HepG2 (cell line): ENCODE data around the gene DGKB. TPM values are rescaled to one million over a fixed set of nuclear protein-coding genes. Genes with fewer than 3 reads are reported as not detected.

ENCODE experiments used
- ATAC-seq: fragments of 200-7000 bp; cut with Tn5 transposase; 3 replicates; pipeline ENCODE4 v1.9.1; 2020; ENCODE audit warnings: mild to moderate bottlenecking, moderate library complexity
- BruUV-seq: library from RNA; stranded (reverse); fragments of 400-500 nt; replicated peaks from 2 replicates; lab custom pipeline; 2021; lab: Mats Ljungman, UMichigan
- CTCF ChIA-PET: fragments of 300-600 bp; formaldehyde crosslinking; extraction: SDS; loops from one replicate; lab custom pipeline; 2021; ENCODE audit warnings: low total read pairs, inconsistent platforms, low intra/inter-chr PET ratio; lab: Yijun Ruan, JAX
- POLR2A ChIA-PET: fragments of 350-600 bp; sonication (Branson Sonifier 250); formaldehyde crosslinking; loops from one replicate; lab custom pipeline; 2020; ENCODE audit warnings: antibody characterized with exemption, inconsistent platforms; lab: Yijun Ruan, JAX
- DNase-seq: peaks from one replicate; pipeline ENCODE4 v3.0.0-alpha.2; 2015; ENCODE audit warnings: low spot score
- FAIRE-seq: peaks from 3 replicates; lab custom pipeline; 2011; peaks lifted over from hg19 to GRCh38; lab: Jason Lieb, UNC
- H2AFZ ChIP-seq: one replicate; pipeline ENCODE4 v1.6.1; 2011; ENCODE audit warnings: low read length, inconsistent platforms
- H3K27ac ChIP-seq: fragments of 300-600 bp; 3 replicates; pipeline ENCODE4 v1.8.0; 2011; ENCODE audit warnings: mixed run types, mild to moderate bottlenecking, mixed read lengths, low read length, inconsistent platforms; ENCODE audit not compliant: insufficient read depth; ENCODE audit errors: extremely low read length
- H3K27me3 ChIP-seq, 2 experiments: fragments of 200-600 bp in 1 of 2; 2 replicates in 1 of 2; 3 replicates in 1 of 2; pipeline versions ENCODE4 v1.6.0 to v1.8.0; 2011; ENCODE audit warnings: low read length in 2 of 2, mild to moderate bottlenecking in 2 of 2, moderate library complexity in 2 of 2, inconsistent platforms in 1 of 2; ENCODE audit not compliant: insufficient read depth in 2 of 2, control insufficient read depth in 1 of 2
- H3K36me3 ChIP-seq, 2 experiments: fragments of 200-600 bp in 1 of 2; replicated peaks in 1 of 2; 2 replicates in 1 of 2; 3 replicates in 1 of 2; pipeline versions ENCODE4 v1.5.1 to v1.8.0; 2011; ENCODE audit warnings: low read length in 2 of 2, inconsistent platforms in 1 of 2; ENCODE audit not compliant: insufficient read depth in 2 of 2, control insufficient read depth in 1 of 2
- H3K4me1 ChIP-seq: 2 replicates; pipeline ENCODE4 v1.5.1; 2012; ENCODE audit warnings: low read length, inconsistent platforms; ENCODE audit not compliant: insufficient read depth
- H3K4me2 ChIP-seq: 2 replicates; pipeline ENCODE4 v1.6.0; 2011; ENCODE audit warnings: low read depth, low read length, inconsistent platforms
- H3K4me3 ChIP-seq, 3 experiments: fragments of 200-600 bp in 1 of 3; sonication (generic), shearing (Covaris generic) in 1 of 3; replicated peaks in 1 of 3; 2 replicates each; pipeline ENCODE4 v1.5.1; 2011 to 2016; ENCODE audit warnings: low read length in 3 of 3, inconsistent platforms in 2 of 3, low read depth in 2 of 3, mild to moderate bottlenecking in 2 of 3, control low read depth in 1 of 3, mixed read lengths in 1 of 3; ENCODE audit not compliant: insufficient read depth in 1 of 3
- H3K79me2 ChIP-seq: one replicate; pipeline ENCODE4 v1.6.1; 2011; ENCODE audit warnings: low read length, inconsistent platforms; ENCODE audit not compliant: insufficient read depth
- H3K9ac ChIP-seq: 2 replicates; pipeline ENCODE4 v1.6.0; 2011; ENCODE audit warnings: mild to moderate bottlenecking, low read depth, low read length, inconsistent platforms; ENCODE audit not compliant: insufficient read depth
- H3K9me3 ChIP-seq: 2 replicates; pipeline ENCODE4 v1.5.1; 2012; ENCODE audit warnings: mild to moderate bottlenecking, low read length
- H4K20me1 ChIP-seq: 2 replicates; pipeline ENCODE4 v1.6.0; 2011; ENCODE audit warnings: inconsistent platforms, mild to moderate bottlenecking, low read length, moderate library complexity; ENCODE audit not compliant: insufficient read depth
- DR1 ChIP-seq: sonication (generic); formaldehyde crosslinking; IDR thresholded peaks from 2 replicates; pipeline ENCODE4 v1.8.0; 2021; ENCODE audit warnings: mild to moderate bottlenecking, missing genetic modification reagents, inconsistent platforms
- KLF6 ChIP-seq: IDR thresholded peaks from 2 replicates; pipeline ENCODE4 v1.8.0; 2016; ENCODE audit warnings: missing biosample characterization, missing genetic modification reagents
- PHF21A ChIP-seq: sonication (generic); formaldehyde crosslinking; IDR thresholded peaks from 2 replicates; pipeline ENCODE4 v1.5.0; 2020; ENCODE audit warnings: mild to moderate bottlenecking, missing genetic modification reagents
- SKI ChIP-seq: fragments of 450-650 bp; IDR thresholded peaks from one replicate; pipeline ENCODE4 v1.6.1; 2018; ENCODE audit warnings: mild to moderate bottlenecking; ENCODE audit not compliant: partially characterized antibody
- SRSF9 ChIP-seq: fragments of 200-400 bp; formaldehyde crosslinking; IDR thresholded peaks from 2 replicates; pipeline ENCODE4 v1.6.1; 2018; ENCODE audit warnings: borderline replicate concordance, mild to moderate bottlenecking, low read depth, low read length; ENCODE audit not compliant: insufficient read depth, poor library complexity, severe bottlenecking
- YY1 ChIP-seq: IDR thresholded peaks from 2 replicates; pipeline ENCODE4 v1.6.1; 2011; ENCODE audit warnings: low read length, low read depth, moderate library complexity, mild to moderate bottlenecking; ENCODE audit not compliant: insufficient read depth, insufficient replicate concordance
- ZNF224 ChIP-seq: sonication (generic); formaldehyde crosslinking; IDR thresholded peaks from 2 replicates; pipeline ENCODE4 v1.5.0; 2020; ENCODE audit warnings: mild to moderate bottlenecking, missing genetic modification reagents
- ZNF530 ChIP-seq: sonication (generic); formaldehyde crosslinking; IDR thresholded peaks from 2 replicates; pipeline ENCODE4 v1.5.0; 2020; ENCODE audit warnings: low read depth, mild to moderate bottlenecking, missing genetic modification reagents
- ZNF557 ChIP-seq: sonication (generic); formaldehyde crosslinking; IDR thresholded peaks from 2 replicates; pipeline ENCODE4 v1.4.0; 2020; ENCODE audit warnings: missing genetic modification reagents
- ZNF776 ChIP-seq: sonication (generic); formaldehyde crosslinking; IDR thresholded peaks from 2 replicates; pipeline ENCODE4 v1.4.0; 2020; ENCODE audit warnings: mild to moderate bottlenecking, missing genetic modification reagents
- WGBS: methylation state at CpG from one replicate; pipeline ENCODE4 v1.1.6; 2017; ENCODE audit warnings: low lambda C conversion rate; 5-methylcytosine and 5-hydroxymethylcytosine counted together
- in situ Hi-C: cut with HindIII; loops from 2 replicates; pipeline ENCODE4 v1.10.0; 2017; ENCODE audit warnings: low pct_unique_long_range_greater_than_20kb; ENCODE audit not compliant: extremely low pct_ligation_motif_present
- intact Hi-C: fragments of 100-400 bp; cut with micrococcal nuclease; formaldehyde crosslinking; loops from one replicate; pipeline ENCODE4 v1.10.0; 2022; ENCODE audit not compliant: unreplicated experiment
- polyA plus RNA-seq, 8 experiments: library from polyadenylated mRNA; depleted of rRNA in 3 of 8; stranded (reverse) in 7 of 8; unstranded in 1 of 8; fragments of >200 nt; fragmentation: Illumina TruSeq in 4 of 8; extraction: Trizol in 4 of 8; gene quantifications; 2 replicates each; pipeline versions ENCODE4 v1.2.1 to v1.2.3, GENCODE V29; 2011 to 2016; ENCODE audit warnings: low read depth in 4 of 8, missing spikeins in 1 of 8, mixed read lengths in 1 of 8; ENCODE audit not compliant: insufficient read depth in 1 of 8
- total RNA-seq, 5 experiments: library from RNA; depleted of rRNA; stranded (reverse); fragments of >200 nt; fragmentation: Illumina TruSeq; extraction: Trizol; gene quantifications; 2 replicates each; pipeline ENCODE4 v1.2.3, GENCODE V29; 2016; ENCODE audit warnings: low read depth in 1 of 5
- TF ChIP-seq, protein P1 (sequence below): sonication (generic); formaldehyde crosslinking; IDR thresholded peaks from 2 replicates; pipeline ENCODE4 v1.5.1; 2020; ENCODE audit warnings: missing genetic modification reagents, mild to moderate bottlenecking, borderline replicate concordance
- TF ChIP-seq, protein P2 (sequence below), 2 experiments: sonication (generic) in 1 of 2; formaldehyde crosslinking in 1 of 2; IDR thresholded peaks; 2 replicates each; pipeline versions ENCODE4 v1.6.1 to v1.9.0; 2014 to 2022; ENCODE audit warnings: antibody characterized with exemption in 1 of 2, borderline replicate concordance in 1 of 2, inconsistent platforms in 1 of 2, low read depth in 1 of 2, missing genetic modification reagents in 1 of 2

Gene DGKB
- total and polyA plus RNA-seq, 2 of the 13 experiments (the other 11 are each of a cell fraction or from before 2014, with no cell fraction given) = not detected

DNA sequence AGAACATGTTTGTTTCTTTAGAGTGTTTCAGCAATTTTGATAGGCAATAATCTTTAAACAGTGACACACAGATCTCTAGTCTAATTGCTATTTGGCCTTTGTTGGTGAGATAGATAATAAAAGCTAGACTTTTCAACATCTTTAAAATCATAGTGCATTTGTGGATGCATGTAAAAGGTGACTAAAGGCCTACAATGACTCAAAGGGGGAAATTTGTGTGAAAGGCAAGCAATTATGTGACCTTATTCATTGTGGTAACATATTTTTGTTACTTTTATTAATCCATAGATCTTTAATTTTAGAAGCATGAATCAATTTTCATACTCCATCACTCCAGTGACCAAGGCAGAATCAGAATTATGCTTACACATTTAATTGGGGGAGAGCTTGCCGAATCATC lies 299.7 kb downstream of the DGKB start:
- ATAC-seq (no peak), FAIRE-seq (no peak), DNase-seq (no peak)
- Histone ChIP-seq H3K4me1 (no peaks in the 10 kb centered on the region), H3K9ac (no peak overlapping the region), H3K27ac (no peak overlapping the region), H3K4me2 (no peak overlapping the region), H3K79me2 (no peaks in the 10 kb centered on the region), H3K27me3 (no peaks in the 10 kb centered on the region), H4K20me1 (no peaks in the 10 kb centered on the region), H3K9me3 (peaks cover 68% of the 10 kb centered on the region), H3K36me3 (no peaks in the 10 kb centered on the region), H2AFZ (no peak overlapping the region), H3K4me3 (no peak overlapping the region)
- TF ChIP-seq PHF21A (CRISPR knock-in tag) (no peak), ZNF530 (CRISPR knock-in tag) (no peak), ZNF776 (no peak), KLF6 (CRISPR knock-in tag) (no peak), YY1 (no peak), SKI (no peak), ZNF224 (CRISPR knock-in tag) (no peak), ZNF557 (CRISPR knock-in tag) (no peak), SRSF9 (no peak), DR1 (CRISPR knock-in tag) (no peak)
- TF ChIP-seq, protein P1, sequence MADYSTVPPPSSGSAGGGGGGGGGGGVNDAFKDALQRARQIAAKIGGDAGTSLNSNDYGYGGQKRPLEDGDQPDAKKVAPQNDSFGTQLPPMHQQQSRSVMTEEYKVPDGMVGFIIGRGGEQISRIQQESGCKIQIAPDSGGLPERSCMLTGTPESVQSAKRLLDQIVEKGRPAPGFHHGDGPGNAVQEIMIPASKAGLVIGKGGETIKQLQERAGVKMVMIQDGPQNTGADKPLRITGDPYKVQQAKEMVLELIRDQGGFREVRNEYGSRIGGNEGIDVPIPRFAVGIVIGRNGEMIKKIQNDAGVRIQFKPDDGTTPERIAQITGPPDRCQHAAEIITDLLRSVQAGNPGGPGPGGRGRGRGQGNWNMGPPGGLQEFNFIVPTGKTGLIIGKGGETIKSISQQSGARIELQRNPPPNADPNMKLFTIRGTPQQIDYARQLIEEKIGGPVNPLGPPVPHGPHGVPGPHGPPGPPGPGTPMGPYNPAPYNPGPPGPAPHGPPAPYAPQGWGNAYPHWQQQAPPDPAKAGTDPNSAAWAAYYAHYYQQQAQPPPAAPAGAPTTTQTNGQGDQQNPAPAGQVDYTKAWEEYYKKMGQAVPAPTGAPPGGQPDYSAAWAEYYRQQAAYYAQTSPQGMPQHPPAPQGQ = no peak
- TF ChIP-seq, protein P2, sequence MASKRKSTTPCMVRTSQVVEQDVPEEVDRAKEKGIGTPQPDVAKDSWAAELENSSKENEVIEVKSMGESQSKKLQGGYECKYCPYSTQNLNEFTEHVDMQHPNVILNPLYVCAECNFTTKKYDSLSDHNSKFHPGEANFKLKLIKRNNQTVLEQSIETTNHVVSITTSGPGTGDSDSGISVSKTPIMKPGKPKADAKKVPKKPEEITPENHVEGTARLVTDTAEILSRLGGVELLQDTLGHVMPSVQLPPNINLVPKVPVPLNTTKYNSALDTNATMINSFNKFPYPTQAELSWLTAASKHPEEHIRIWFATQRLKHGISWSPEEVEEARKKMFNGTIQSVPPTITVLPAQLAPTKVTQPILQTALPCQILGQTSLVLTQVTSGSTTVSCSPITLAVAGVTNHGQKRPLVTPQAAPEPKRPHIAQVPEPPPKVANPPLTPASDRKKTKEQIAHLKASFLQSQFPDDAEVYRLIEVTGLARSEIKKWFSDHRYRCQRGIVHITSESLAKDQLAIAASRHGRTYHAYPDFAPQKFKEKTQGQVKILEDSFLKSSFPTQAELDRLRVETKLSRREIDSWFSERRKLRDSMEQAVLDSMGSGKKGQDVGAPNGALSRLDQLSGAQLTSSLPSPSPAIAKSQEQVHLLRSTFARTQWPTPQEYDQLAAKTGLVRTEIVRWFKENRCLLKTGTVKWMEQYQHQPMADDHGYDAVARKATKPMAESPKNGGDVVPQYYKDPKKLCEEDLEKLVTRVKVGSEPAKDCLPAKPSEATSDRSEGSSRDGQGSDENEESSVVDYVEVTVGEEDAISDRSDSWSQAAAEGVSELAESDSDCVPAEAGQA (IDR thresholded peaks at IDR 0.05; ENCODE audit: low read depth) = no peak
- TF ChIP-seq, protein P2 (CRISPR knock-in tag; IDR thresholded peaks at IDR 0.05; ENCODE audit: borderline replicate concordance) = no peak
- 7% methylated on average over 1 of the region's 1 CpG for WGBS
- in situ Hi-C loops (no loop called here), intact Hi-C loops (no loop called here)
- ChIA-PET POLR2A (no interaction called here), CTCF (no interaction called here)
- no TSS peak for BruUV-seq
